H1 (cell line): Measurements from ENCODE around the gene SLC6A7.

ENCODE experiments used
- CEBPB ChIP-seq: IDR thresholded peaks from 2 replicates; pipeline ENCODE4 v1.6.1; 2012; ENCODE audit warnings: low read depth, low read length
- CREB1 ChIP-seq: IDR thresholded peaks from 2 replicates; pipeline ENCODE4 v1.6.1; 2012; ENCODE audit warnings: inconsistent platforms
- EP300 ChIP-seq, 2 experiments: IDR thresholded peaks; 1 replicate in 1 of 2; 2 replicates in 1 of 2; pipeline ENCODE4 v1.6.1; 2011 to 2012; ENCODE audit warnings: low read depth in 2 of 2, low read length in 2 of 2, mild to moderate bottlenecking in 2 of 2, borderline replicate concordance in 1 of 2, inconsistent platforms in 1 of 2, moderate library complexity in 1 of 2
- GABPA ChIP-seq: IDR thresholded peaks from 2 replicates; pipeline ENCODE4 v1.6.1; 2011; ENCODE audit warnings: mild to moderate bottlenecking, low read length, moderate library complexity, borderline replicate concordance; ENCODE audit not compliant: insufficient read depth
- POLR2A ChIP-seq, 2 experiments: IDR thresholded peaks; 1 replicate in 1 of 2; 2 replicates in 1 of 2; pipeline ENCODE4 v1.6.1; 2011; ENCODE audit warnings: low read depth in 2 of 2, low read length in 2 of 2, mild to moderate bottlenecking in 2 of 2; ENCODE audit errors: control extremely low read depth in 1 of 2
- RAD21 ChIP-seq, 2 experiments: IDR thresholded peaks in 1 of 2; conservative IDR thresholded peaks in 1 of 2; 2 replicates each; pipeline ENCODE4 v1.6.1; 2011; ENCODE audit warnings: low read depth in 2 of 2, low read length in 2 of 2, improper control_type of control experiment in 1 of 2, inconsistent platforms in 1 of 2, mild to moderate bottlenecking in 1 of 2, moderate library complexity in 1 of 2
- RFX5 ChIP-seq: IDR thresholded peaks from 2 replicates; pipeline ENCODE4 v1.6.1; 2011; ENCODE audit warnings: low read depth, low read length, improper control_type of control experiment, borderline replicate concordance
- SP2 ChIP-seq: IDR thresholded peaks from 2 replicates; pipeline ENCODE4 v1.6.1; 2012; ENCODE audit warnings: mild to moderate bottlenecking, low read length, inconsistent platforms
- TEAD4 ChIP-seq: IDR thresholded peaks from 2 replicates; pipeline ENCODE4 v1.6.1; 2012; ENCODE audit warnings: low read depth, low read length, inconsistent platforms, mixed read lengths
- YY1 ChIP-seq: IDR thresholded peaks from 2 replicates; pipeline ENCODE4 v1.6.1; 2011; ENCODE audit warnings: low read depth, mild to moderate bottlenecking, low read length
- ZNF274 ChIP-seq: IDR thresholded peaks from 2 replicates; pipeline ENCODE4 v1.7.0; 2012; ENCODE audit warnings: low read length, borderline replicate concordance; ENCODE audit errors: extremely low read depth
- TF ChIP-seq, protein P1 (sequence below), 3 experiments: IDR thresholded peaks; 1 replicate in 2 of 3; 2 replicates in 1 of 3; pipeline versions ENCODE4 v1.5.1 to v1.6.1; 2011; ENCODE audit warnings: low read length in 3 of 3, mild to moderate bottlenecking in 3 of 3, inconsistent platforms in 2 of 3, low read depth in 1 of 3, moderate library complexity in 1 of 3; ENCODE audit not compliant: insufficient read depth in 1 of 3; ENCODE audit errors: control extremely low read depth in 1 of 3
- TF ChIP-seq, protein P2 (sequence below): IDR thresholded peaks from 2 replicates; pipeline ENCODE4 v1.6.1; 2012; ENCODE audit warnings: inconsistent platforms

DNA sequence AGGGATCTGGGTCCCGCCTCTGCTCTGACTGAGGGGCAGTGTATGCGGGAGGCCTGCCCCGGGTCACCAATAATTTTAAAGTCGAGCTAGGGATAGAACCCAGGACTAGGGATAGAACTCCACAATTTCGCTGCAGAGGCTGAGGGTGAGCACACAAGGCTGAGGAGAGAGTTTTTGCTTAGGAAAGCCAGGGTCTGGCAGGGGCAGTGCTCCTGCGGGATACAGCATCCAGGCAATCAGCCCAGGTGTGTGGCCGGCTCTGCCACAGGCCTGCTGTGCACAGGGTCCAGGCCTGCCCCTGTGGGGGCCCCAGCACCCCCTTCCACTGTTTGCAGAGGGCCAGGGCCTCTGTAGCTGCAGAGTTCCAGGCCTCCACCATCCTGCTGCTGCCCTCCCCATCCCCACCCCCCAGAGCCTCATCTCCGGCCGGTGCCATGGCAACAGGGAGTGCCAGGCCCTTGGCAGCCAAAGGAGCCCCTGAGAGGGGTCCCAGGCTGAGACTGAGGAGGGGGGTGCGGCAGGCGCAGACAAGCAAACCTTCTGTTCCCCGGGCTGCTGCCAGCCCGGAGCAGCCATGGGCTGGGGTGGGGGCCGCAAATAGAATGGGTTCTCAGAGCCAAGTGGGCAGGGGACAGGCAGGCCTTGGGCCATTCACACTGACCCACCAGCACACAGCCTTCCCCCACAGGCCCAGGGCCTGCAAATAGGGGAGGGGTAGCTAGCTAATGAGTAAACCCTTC, 42.8 kb upstream of the SLC6A7 start:
- TF ChIP-seq, protein P1, sequence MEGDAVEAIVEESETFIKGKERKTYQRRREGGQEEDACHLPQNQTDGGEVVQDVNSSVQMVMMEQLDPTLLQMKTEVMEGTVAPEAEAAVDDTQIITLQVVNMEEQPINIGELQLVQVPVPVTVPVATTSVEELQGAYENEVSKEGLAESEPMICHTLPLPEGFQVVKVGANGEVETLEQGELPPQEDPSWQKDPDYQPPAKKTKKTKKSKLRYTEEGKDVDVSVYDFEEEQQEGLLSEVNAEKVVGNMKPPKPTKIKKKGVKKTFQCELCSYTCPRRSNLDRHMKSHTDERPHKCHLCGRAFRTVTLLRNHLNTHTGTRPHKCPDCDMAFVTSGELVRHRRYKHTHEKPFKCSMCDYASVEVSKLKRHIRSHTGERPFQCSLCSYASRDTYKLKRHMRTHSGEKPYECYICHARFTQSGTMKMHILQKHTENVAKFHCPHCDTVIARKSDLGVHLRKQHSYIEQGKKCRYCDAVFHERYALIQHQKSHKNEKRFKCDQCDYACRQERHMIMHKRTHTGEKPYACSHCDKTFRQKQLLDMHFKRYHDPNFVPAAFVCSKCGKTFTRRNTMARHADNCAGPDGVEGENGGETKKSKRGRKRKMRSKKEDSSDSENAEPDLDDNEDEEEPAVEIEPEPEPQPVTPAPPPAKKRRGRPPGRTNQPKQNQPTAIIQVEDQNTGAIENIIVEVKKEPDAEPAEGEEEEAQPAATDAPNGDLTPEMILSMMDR (IDR thresholded peaks at IDR 0.05; ENCODE audit: control extremely low read depth in 1 of 3, insufficient read depth in 1 of 3, low read depth in 1 of 3, low read length in 3 of 3), result no peak
- no peak for TF ChIP-seq GABPA
- no peak for TF ChIP-seq TEAD4
- TF ChIP-seq ZNF274, result no peak
- TF ChIP-seq EP300 (IDR thresholded peaks at IDR 0.05; ENCODE audit: borderline replicate concordance in 1 of 2, low read depth in 2 of 2, low read length in 2 of 2), result no peak
- no peak for TF ChIP-seq YY1
- TF ChIP-seq SP2, result no peak
- TF ChIP-seq, protein P2, sequence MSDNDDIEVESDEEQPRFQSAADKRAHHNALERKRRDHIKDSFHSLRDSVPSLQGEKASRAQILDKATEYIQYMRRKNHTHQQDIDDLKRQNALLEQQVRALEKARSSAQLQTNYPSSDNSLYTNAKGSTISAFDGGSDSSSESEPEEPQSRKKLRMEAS, result no peak
- no peak for TF ChIP-seq CREB1
- TF ChIP-seq RFX5, result no peak
- no peak for TF ChIP-seq POLR2A (IDR thresholded peaks at IDR 0.05; ENCODE audit: control extremely low read depth in 1 of 2, low read depth in 2 of 2, low read length in 2 of 2)
- TF ChIP-seq RAD21 (IDR thresholded peaks at IDR 0.05 in 1 of 2, conservative IDR thresholded peaks at IDR 0.05 in 1 of 2; ENCODE audit: low read depth in 2 of 2, low read length in 2 of 2), result no peak
- no peak for TF ChIP-seq CEBPB
